Choroid plexus epithelial cell (primary cell): ENCODE measurements around the gene ETV1.
"Not testable (repeated sequence)": the region's sequence is repeated elsewhere in the genome, so short reads cannot be mapped to it uniquely, and the experiment has no call there.

Experiments used
- DNase-seq: peaks from one replicate; pipeline ENCODE4 v3.0.0-alpha.2; 2010; ENCODE audit warnings: low read depth
- H3K4me3 ChIP-seq: 2 replicates; pipeline ENCODE4 v1.5.1; 2011; ENCODE audit warnings: low read depth, mild to moderate bottlenecking, control low read depth, low read length, moderate library complexity
- CTCF ChIP-seq: conservative IDR thresholded peaks from 2 replicates; pipeline ENCODE4 v1.5.1; 2011; ENCODE audit warnings: low read depth, mild to moderate bottlenecking, control low read depth, inconsistent platforms, low read length, moderate library complexity

The ETV1 gene

GRCh38 chr7:13933536-13933935, 55.9 kb downstream of the ETV1 start:
- no peak overlapping the region for H3K4me3 ChIP-seq
- DNase-seq = no peak
- TF ChIP-seq CTCF = no peak

- DNase-seq = peak; percentile 57
- no peak for TF ChIP-seq CTCF
- H3K4me3 ChIP-seq = no peak overlapping the region
Observed at GRCh38 chr7:13933091-13933490, 56.4 kb downstream of the ETV1 start.

- no peak for DNase-seq
- no peak for TF ChIP-seq CTCF
- no peak overlapping the region for H3K4me3 ChIP-seq
Observed at GRCh38 chr7:13932131-13932530, 57.3 kb downstream of the ETV1 start.

- no peak for TF ChIP-seq CTCF
- DNase-seq = peak; percentile 18
- no peak overlapping the region for H3K4me3 ChIP-seq
Observed at GRCh38 chr7:13921062-13921461, 68.4 kb downstream of the ETV1 start.

- TF ChIP-seq CTCF = no peak
- no peak overlapping the region for H3K4me3 ChIP-seq
- peak; percentile 100 for DNase-seq
Observed at GRCh38 chr7:13920053-13920697, 69.3 kb downstream of the ETV1 start.

GRCh38 chr7:13918333-13918732, 71.1 kb downstream of the ETV1 start:
- DNase-seq, H3K4me3 ChIP-seq: not testable (repeated sequence)

- H3K4me3 ChIP-seq, DNase-seq: not testable (repeated sequence)
Observed at GRCh38 chr7:13917103-13917502, 72.4 kb downstream of the ETV1 start.

GRCh38 chr7:13915891-13916290, 73.6 kb downstream of the ETV1 start:
- H3K4me3 ChIP-seq = no peak overlapping the region
- no peak for TF ChIP-seq CTCF

More at GRCh38 chr7:13915891-13916290, 73.6 kb downstream of the ETV1 start:
- DNase-seq = no peak
